ENCODE measurements around the gene PPP2R2B.

Gene PPP2R2B

GRCh38 chr5:146878476-146879172 lies at the start of gene PPP2R2B:
PPP2R2B (minus strand) TSS chr5:146878757.
- DNase-seq (ENCODE audit: low read depth, low spot score), result no peak

- DNase-seq (ENCODE audit: low read depth, low spot score), result no peak
Measured at GRCh38 chr5:146924132-146924531, 45.6 kb upstream of the PPP2R2B start.

GRCh38 chr5:146921225-146921624 lies 42.7 kb upstream of the PPP2R2B start:
- DNase-seq (ENCODE audit: low read depth, low spot score), result no peak

GRCh38 chr5:146920351-146920881 lies 41.9 kb upstream of the PPP2R2B start:
- no peak for DNase-seq (ENCODE audit: low read depth, low spot score)

GRCh38 chr5:146919304-146919703 lies 40.7 kb upstream of the PPP2R2B start:
- no peak for DNase-seq (ENCODE audit: low read depth, low spot score)

- no peak for DNase-seq (ENCODE audit: low read depth, low spot score)
Measured at GRCh38 chr5:146917931-146918330, 39.4 kb upstream of the PPP2R2B start.

- DNase-seq (ENCODE audit: low read depth, low spot score), result no peak
Measured at GRCh38 chr5:146912874-146913273, 34.3 kb upstream of the PPP2R2B start.

- no peak for DNase-seq (ENCODE audit: low read depth, low spot score)
Measured at GRCh38 chr5:146910239-146910638, 31.7 kb upstream of the PPP2R2B start.

GRCh38 chr5:146909255-146910068 lies 30.9 kb upstream of the PPP2R2B start:
- no peak for DNase-seq (ENCODE audit: low read depth, low spot score)

GRCh38 chr5:146906803-146907202 lies 28.2 kb upstream of the PPP2R2B start:
- no peak for DNase-seq (ENCODE audit: low read depth, low spot score)

- no peak for DNase-seq (ENCODE audit: low read depth, low spot score)
Measured at GRCh38 chr5:146904890-146905289, 26.3 kb upstream of the PPP2R2B start.

GRCh38 chr5:146903789-146904188 lies 25.2 kb upstream of the PPP2R2B start:
- no peak for DNase-seq (ENCODE audit: low read depth, low spot score)

GRCh38 chr5:146902471-146902870 lies 23.9 kb upstream of the PPP2R2B start:
- no peak for DNase-seq (ENCODE audit: low read depth, low spot score)

GRCh38 chr5:146897061-146897460 lies 18.5 kb upstream of the PPP2R2B start:
- DNase-seq (ENCODE audit: low read depth, low spot score), result no peak

GRCh38 chr5:146894753-146895521 lies 16.4 kb upstream of the PPP2R2B start:
- no peak for DNase-seq (ENCODE audit: low read depth, low spot score)

GRCh38 chr5:146893991-146894390 lies 15.4 kb upstream of the PPP2R2B start:
- DNase-seq (ENCODE audit: low read depth, low spot score), result no peak

- no peak for DNase-seq (ENCODE audit: low read depth, low spot score)
Measured at GRCh38 chr5:146892231-146892630, 13.7 kb upstream of the PPP2R2B start.

GRCh38 chr5:146891511-146891910 lies 13.0 kb upstream of the PPP2R2B start:
- DNase-seq (ENCODE audit: low read depth, low spot score), result no peak

GRCh38 chr5:146890731-146891440 lies 12.3 kb upstream of the PPP2R2B start:
- DNase-seq (ENCODE audit: low read depth, low spot score), result no peak

GRCh38 chr5:146890066-146890465 lies 11.5 kb upstream of the PPP2R2B start:
- DNase-seq (ENCODE audit: low read depth, low spot score), result no peak

- DNase-seq (ENCODE audit: low read depth, low spot score), result no peak
Measured at GRCh38 chr5:146889169-146889568, 10.6 kb upstream of the PPP2R2B start.

Measured in activated CD4-positive, CD25-positive, alpha-beta regulatory T cell treated with anti-CD3 and anti-CD28 coated beads, Interleukin-2, amount 50 U/mL, for 16 hours (primary cell).